ENCODE results near the gene GDAP1L1.
"Not testable (repeated sequence)": the region's sequence is repeated elsewhere in the genome, so short reads cannot be mapped to it uniquely, and the experiment has no call there.

GDAP1L1 gene

DNA sequence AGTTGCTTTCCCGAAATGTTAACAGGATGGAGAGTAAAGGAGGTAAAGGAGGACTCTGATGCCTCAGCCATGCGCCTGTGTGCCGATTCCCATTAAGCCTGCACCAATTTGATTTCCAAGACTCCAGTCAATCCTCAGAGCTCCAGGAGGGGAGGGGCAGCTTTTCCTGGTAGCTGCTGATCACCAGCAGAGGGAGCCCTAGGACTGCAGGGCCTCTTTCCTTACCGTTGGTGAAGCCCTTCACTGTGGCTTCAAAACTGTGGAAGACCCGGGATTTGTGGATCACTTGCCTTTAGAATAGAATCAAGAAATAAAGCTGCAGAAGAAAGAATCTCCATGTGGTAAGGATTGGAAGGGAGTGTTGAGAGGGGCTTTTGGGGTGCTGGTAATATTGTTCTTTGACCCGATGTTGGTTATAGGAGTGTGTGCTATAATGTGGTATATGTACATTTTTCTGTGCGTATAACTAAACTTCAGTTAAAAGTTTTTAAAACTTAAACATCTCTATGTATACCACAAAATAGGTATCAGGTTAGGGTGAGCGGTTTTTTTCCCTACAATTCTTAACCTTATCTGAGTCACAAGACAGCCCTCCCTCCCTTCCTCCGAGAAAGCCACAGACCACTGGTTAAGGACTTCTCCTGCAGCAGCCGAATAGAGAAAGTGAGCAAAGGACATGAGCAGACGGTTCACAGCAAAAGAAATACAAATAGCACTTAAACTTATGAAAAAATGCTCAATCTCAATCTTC, 29.6 kb upstream of the GDAP1L1 start:
- intact Hi-C loops (cut with DNase I): loop anchor here (10.0 kb wide), 1 partner anchor 387 kb away; no protein-coding TSS in a partner anchor
- DNase-seq: peak in 41 of 42 donors; percentile 29 to 88 (median 72)

DNA sequence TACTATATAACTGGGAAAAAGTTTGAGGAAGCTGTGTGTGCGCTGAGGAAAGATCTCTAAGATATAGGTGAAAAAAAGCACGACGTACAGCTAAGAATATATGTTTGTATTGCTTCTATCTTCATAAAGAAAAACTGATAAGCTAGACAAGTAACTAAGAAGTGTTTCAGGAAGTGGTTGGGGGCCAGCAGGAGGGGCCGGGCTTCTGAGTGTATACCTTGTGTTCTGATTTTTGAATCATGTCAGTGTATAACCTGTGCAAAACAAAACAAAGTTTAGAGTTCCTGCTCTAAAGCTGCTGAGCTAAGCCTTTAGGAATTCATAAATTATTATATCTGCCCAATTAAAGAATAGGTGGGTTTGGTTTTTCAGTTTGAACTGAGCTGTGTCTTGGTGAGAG, 28.7 kb upstream of the GDAP1L1 start:
- intact Hi-C loops (cut with DNase I): loop anchor here (10.0 kb wide), 1 partner anchor 386 kb away; no protein-coding TSS in a partner anchor

DNA sequence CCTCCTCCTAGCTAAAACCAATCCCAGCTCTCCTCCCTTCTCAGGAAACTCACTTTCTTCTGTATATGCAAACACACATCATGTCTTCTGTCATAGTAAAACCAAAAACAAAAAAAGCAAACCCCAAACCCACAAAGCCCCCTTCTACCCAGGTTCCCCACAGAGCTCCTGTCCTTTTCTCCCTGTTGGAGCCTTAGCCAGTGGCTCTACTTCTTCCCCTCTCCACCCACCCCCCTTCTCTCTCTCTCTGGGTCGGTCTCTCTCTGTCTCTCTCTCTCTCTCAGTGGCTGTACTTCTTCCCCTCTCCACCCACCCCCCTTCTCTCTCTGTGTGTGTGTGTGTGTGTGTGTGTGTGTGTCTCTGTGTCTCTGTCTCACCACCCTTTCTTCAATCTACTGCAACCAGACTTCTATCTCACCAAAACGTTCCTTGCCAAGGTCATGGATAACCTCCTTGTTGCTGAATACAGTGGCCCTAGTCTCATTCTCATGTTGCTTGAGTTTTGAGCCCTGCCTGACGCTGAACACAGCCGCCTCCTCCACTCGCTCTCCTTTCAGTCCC, 27.9 kb upstream of the GDAP1L1 start:
- intact Hi-C loops (cut with DNase I): loop anchor here (10.0 kb wide), 1 partner anchor 386 kb away; no protein-coding TSS in a partner anchor
- DNase-seq: no peak

More for the DNA sequence above, 28.7 kb upstream of the GDAP1L1 start:
- no peak for DNase-seq

DNA sequence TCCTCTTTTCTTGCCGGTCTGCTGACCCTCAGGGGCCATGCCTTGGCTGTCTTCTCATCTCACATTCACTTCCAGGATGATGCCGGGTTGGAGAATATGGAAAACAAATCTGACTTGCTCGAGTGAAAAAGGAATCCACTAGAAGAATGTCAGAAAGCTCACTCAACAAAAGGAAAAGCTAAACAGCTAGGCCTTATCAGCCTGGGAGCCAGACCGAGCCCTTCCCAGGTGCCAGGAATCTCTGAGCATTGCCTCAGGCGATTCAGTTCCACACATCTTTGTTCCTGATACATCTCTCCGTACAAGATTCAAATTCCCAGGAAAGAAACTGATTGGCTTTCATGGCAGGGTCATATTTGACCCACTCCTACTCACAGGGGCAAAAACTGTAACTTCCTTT, 27.3 kb upstream of the GDAP1L1 start:
- intact Hi-C loops (cut with DNase I): loop anchor here (10.0 kb wide), 1 partner anchor 385 kb away; no protein-coding TSS in a partner anchor
- DNase-seq: no peak

- intact Hi-C loops (cut with DNase I): no loop called here
- DNase-seq: no peak
Observed at GRCh38 chr20:44221368-44221954, 25.6 kb upstream of the GDAP1L1 start.

DNA sequence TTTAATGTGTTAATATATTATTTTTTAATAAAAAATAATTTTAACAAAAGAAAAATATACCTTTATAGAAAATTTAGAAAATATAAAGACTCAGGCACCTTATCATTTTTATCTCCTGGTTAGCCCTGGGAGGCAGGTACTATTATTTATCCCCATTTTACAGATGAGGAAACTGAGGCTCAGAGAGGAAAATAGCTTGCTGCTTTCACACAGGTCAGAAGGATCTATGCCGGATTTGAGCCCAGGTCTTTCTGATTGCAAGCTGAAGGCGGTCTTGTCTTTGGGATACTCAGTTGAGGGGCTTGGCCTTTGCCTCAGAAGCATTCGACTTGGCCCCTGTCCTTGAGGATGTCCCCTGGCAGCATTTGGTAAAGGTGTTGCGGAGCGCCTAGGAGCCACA, 25.1 kb upstream of the GDAP1L1 start:
- intact Hi-C loops (cut with DNase I): no loop called here
- DNase-seq: no peak

DNA sequence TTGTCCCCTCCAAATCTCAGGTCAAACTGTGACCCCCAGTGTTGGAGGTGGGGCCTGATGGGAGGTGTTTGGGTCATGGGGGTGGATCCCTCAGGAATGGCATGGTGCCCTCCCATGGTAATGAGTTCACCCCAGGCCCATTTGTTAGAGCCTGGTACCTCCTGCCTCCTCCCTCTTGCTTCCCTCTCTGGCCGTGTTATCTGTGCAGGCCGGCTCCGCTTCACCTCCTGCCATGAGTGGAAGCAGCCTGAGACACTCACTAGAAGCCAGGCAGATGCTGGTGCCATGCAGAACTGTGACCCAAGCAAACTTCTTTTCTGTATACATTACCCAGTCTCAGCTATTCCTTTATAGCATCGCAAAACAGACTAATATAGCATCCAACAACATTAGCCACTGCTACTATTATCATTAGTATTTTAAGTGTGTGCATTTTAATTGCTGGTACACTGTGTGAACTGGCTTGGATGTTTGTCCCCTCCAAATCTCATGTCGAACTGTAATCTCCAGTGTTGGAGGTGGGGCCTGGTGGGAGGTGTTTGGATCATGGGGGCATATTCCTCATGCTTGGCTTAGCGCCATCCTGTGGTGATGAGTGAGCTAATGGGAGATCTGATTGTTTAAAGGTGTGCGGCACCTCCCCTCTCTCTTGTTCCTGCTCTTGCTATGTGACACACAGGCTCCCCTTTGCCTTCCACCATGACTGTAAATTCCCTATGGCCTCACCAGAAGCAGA, 24.3 kb upstream of the GDAP1L1 start:
- intact Hi-C loops (cut with DNase I): no loop called here
- no peak for DNase-seq

- intact Hi-C loops (cut with DNase I): no loop called here
- no peak for DNase-seq
Observed at GRCh38 chr20:44223721-44224120, 23.4 kb upstream of the GDAP1L1 start.

- peak in 1 of 42 donors; percentile 13 for DNase-seq
- intact Hi-C loops (cut with DNase I): no loop called here
Observed at GRCh38 chr20:44224637-44225036, 22.5 kb upstream of the GDAP1L1 start.

DNA sequence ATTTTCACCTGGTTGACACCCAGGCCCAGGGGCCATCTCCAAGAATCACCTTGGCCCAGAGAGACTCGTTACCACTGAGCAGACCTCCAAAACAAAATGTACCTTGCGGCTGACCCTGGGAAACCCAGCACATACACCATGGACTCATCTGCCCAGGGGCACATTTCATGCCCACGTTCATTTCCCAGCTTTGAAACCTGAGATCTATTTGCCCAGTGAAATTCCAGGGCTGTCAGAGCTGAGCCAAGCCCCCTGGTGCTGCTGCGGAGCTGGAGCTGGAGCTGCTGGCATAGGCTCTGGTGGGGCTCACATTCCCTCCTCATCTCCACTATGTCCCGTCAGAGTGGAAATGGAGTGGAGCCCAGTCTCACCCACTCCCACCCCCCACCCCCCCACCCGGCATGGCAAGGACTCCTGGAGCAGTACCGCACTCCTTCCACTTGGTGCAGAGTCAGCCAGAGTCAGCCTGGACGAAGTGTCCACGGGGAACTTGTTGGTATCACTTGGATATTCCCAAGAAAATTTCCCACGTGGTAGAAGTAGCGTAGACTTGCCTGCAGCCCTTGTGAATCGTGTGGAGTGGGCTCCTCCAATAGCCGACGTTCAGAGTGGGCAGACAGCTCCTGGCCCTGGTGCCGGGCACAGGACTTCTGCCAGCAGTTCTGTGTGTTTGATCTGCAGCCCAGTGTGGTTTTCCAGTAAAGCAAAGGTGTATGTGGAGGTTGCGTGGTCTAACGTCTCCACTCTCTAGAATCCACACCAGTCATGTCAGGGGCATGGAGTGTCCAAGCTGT, 18.4 kb upstream of the GDAP1L1 start:
- intact Hi-C loops (cut with DNase I): no loop called here
- DNase-seq: no peak

DNA sequence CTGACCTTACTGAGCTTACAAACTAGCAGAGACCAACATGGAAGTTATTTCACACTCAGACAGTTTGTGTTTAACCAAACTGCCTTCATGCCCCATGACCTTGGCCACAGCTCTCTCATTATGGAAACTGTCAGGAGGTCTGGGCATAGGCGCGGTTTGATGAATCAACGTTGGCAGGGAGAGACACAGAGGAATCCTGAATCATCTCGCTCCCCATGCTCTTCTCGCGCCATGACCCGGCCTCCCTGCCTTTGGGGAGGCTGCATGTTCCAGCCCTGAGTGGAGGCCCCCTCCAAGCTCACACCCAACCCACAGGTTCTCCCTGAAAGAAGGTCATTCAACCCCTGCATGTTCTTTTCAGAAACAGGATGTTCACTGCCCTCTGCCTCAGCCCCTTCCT, 15.9 kb upstream of the GDAP1L1 start:
- intact Hi-C loops (cut with DNase I): no loop called here
- no peak for DNase-seq

DNA sequence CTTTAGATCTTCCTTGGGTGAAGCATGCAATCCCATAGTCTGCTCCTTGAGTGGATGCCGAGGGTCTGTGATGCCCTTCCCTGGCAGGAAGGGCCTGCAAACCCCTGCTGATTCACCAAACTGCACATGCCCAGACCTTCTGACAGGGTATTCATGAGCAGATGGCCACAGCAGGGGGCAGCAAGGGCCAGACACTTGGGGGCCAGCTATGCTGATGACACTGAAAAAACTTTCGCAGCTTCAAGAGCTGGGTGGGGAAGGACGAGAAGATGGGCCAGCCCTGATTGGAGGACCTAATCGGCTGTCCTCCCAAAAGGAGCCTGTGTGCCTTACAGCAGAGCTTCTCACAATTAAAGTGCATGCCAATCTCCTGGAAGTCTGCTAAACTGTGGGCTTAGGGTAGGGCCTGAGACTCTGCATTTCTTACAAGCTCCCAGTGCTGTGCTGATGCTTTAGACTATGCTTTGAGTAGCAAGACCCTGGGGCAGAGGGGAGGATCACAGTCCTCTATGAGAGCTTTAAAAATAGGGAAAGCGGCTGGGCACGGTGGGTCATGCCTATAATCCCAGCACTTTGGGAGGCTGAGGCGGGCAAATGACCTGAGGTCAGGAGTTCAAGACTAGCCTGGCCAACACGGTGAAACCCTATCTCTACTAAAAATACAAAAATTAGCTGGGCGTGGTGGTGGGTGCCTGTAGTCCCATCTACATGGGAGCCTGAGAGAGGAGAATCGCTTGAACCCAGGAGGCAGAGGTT, 15.2 kb upstream of the GDAP1L1 start:
- no peak for DNase-seq
- intact Hi-C loops (cut with DNase I): no loop called here

- DNase-seq; intact Hi-C loops (cut with DNase I): not testable (repeated sequence)
Observed at GRCh38 chr20:44232469-44232856, 14.6 kb upstream of the GDAP1L1 start.

DNA sequence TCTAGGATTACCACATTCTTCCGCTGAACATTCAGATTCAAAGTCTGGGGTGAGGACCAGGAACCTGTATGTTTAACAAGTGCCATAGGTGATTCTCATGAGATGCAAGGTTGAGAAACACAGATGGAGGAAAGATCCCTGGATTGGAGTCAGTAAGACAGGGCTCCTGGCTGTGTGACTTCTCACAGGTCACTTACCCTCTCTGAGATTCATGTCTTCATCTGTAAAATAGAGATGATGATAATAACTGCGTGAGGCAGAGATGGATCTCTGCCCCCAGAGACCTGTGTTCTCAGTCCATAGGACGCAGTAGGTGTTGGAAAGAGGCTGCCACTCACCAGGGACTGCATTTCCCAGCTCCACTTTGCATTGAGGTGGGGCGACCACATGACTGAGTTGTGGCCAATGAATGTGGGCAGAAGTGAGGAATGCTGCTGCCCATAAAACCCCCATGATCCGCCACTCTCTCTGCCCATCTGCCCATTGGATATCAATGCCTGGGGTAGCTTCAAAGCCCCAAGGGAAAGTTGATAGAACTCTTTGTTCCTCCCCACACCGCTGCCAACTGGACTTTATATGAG, 13.6 kb upstream of the GDAP1L1 start:
- intact Hi-C loops (cut with DNase I): no loop called here
- DNase-seq: no peak

DNA sequence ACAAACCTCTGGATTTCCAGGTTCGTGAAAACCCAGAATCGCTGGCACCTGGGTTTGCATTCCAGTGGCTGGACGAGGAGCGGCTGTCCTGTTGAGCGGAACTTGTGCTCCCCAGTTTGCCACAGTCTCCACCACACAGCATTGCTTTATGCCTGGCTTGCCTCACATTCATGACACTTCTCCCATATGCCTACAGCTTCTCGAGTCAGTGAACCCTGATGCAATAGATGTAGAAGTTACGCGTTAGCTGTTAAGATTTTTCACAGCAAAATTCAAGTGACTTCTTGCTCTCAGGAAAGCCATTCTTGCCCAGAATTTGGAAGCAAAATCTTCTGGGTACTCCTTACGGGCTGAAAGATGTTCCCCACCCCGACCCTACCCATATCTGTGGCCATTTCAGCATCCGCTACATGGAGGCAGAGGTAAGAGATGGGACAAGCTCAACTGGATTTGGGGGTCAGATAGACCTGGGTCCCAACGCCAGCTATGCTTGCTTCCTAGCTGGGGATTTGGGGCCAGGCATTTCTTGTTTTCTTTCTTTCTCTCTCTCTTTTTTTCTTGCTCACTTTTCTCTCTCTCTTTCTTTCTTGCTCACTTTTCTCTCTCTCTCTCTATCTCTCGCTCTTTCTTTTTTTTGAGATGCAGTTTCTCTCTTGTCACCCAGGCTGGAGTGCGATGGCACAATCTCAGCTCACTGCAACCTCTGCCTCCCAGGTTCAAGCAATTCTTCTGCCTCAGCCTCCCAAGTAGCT, 12.4 kb upstream of the GDAP1L1 start:
- DNase-seq: no peak
- intact Hi-C loops (cut with DNase I): no loop called here

GRCh38 chr20:44235702-44236101, 11.4 kb upstream of the GDAP1L1 start:
- intact Hi-C loops (cut with DNase I): no loop called here

GRCh38 chr20:44236840-44237239, 10.3 kb upstream of the GDAP1L1 start:
- intact Hi-C loops (cut with DNase I); DNase-seq: not testable (repeated sequence)

More at GRCh38 chr20:44235702-44236101, 11.4 kb upstream of the GDAP1L1 start:
- DNase-seq: no peak

Data from head of caudate nucleus (tissue), 42 donors.